RWPE2 (cell line): ENCODE results near the gene SMIM45.
A peak's percentile ranks its signal among the peaks of the same experiment; 100 is the strongest.

Experiments used
- ATAC-seq: fragments of 200-7000 bp; cut with Tn5 transposase; 3 replicates; pipeline ENCODE4 v1.9.1; 2021; ENCODE audit warnings: low read depth
- DNase-seq: peaks from one replicate; pipeline ENCODE4 v3.0.0-alpha.2; 2020; ENCODE audit warnings: low spot score
- H3K27ac ChIP-seq: fragments of 450-650 bp; 2 replicates; pipeline ENCODE4 v1.5.1; 2017; ENCODE audit warnings: mild to moderate bottlenecking; ENCODE audit not compliant: poor library complexity, severe bottlenecking
- H3K27me3 ChIP-seq: fragments of 250-450 bp; sonication (Bioruptor Pico); 2 replicates; pipeline ENCODE4 v1.5.1; 2021; ENCODE audit warnings: mild to moderate bottlenecking, moderate library complexity; ENCODE audit not compliant: insufficient read depth, poor library complexity, severe bottlenecking
- H3K36me3 ChIP-seq: fragments of 250-450 bp; sonication (Bioruptor Pico); 2 replicates; pipeline ENCODE4 v1.5.1; 2020; ENCODE audit warnings: low read depth, mild to moderate bottlenecking, moderate library complexity
- H3K4me1 ChIP-seq: fragments of 250-450 bp; sonication (Bioruptor Pico); 2 replicates; pipeline ENCODE4 v1.5.1; 2021; ENCODE audit warnings: mild to moderate bottlenecking, moderate library complexity; ENCODE audit not compliant: insufficient read depth, poor library complexity, severe bottlenecking
- H3K4me3 ChIP-seq: fragments of 250-450 bp; sonication (Bioruptor Pico); 2 replicates; pipeline ENCODE4 v1.5.1; 2021; ENCODE audit warnings: mild to moderate bottlenecking, moderate library complexity; ENCODE audit not compliant: severe bottlenecking
- H3K9me3 ChIP-seq: fragments of 250-450 bp; sonication (Bioruptor Pico); 2 replicates; pipeline ENCODE4 v1.5.1; 2021; ENCODE audit warnings: mild to moderate bottlenecking, moderate library complexity; ENCODE audit not compliant: severe bottlenecking
- TF ChIP-seq, protein P1 (sequence below): fragments of 450-650 bp; IDR thresholded peaks from one replicate; pipeline ENCODE4 v1.5.1; 2017; ENCODE audit warnings: mild to moderate bottlenecking, moderate library complexity; ENCODE audit not compliant: poor library complexity, severe bottlenecking

Gene SMIM45

GRCh38 chr22:41976961-41977566 lies 25.1 kb downstream of the SMIM45 start:
- Histone ChIP-seq H3K27me3 (peaks cover 27% of the 10 kb centered on the region), H3K9me3 (no peaks in the 10 kb centered on the region), H3K36me3 (no peaks in the 10 kb centered on the region), H3K27ac (no peak overlapping the region), H3K4me3 (peak overlapping the region; percentile 38), H3K4me1 (no peaks in the 10 kb centered on the region)
- TF ChIP-seq, protein P1, sequence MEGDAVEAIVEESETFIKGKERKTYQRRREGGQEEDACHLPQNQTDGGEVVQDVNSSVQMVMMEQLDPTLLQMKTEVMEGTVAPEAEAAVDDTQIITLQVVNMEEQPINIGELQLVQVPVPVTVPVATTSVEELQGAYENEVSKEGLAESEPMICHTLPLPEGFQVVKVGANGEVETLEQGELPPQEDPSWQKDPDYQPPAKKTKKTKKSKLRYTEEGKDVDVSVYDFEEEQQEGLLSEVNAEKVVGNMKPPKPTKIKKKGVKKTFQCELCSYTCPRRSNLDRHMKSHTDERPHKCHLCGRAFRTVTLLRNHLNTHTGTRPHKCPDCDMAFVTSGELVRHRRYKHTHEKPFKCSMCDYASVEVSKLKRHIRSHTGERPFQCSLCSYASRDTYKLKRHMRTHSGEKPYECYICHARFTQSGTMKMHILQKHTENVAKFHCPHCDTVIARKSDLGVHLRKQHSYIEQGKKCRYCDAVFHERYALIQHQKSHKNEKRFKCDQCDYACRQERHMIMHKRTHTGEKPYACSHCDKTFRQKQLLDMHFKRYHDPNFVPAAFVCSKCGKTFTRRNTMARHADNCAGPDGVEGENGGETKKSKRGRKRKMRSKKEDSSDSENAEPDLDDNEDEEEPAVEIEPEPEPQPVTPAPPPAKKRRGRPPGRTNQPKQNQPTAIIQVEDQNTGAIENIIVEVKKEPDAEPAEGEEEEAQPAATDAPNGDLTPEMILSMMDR = no peak
- ATAC-seq (no peak), DNase-seq (no peak)

GRCh38 chr22:41978732-41979131 lies 26.8 kb downstream of the SMIM45 start:
- Histone ChIP-seq H3K9me3 (no peaks in the 10 kb centered on the region), H3K36me3 (no peaks in the 10 kb centered on the region), H3K27ac (no peak overlapping the region), H3K27me3 (peaks cover 27% of the 10 kb centered on the region), H3K4me3 (no peak overlapping the region), H3K4me1 (no peaks in the 10 kb centered on the region)
- ATAC-seq (no peak), DNase-seq (no peak)
- TF ChIP-seq, protein P1 = no peak

- Histone ChIP-seq H3K4me3 (no peak overlapping the region), H3K36me3 (no peaks in the 10 kb centered on the region), H3K27me3 (peaks cover 27% of the 10 kb centered on the region), H3K27ac (no peak overlapping the region), H3K9me3 (no peaks in the 10 kb centered on the region), H3K4me1 (no peaks in the 10 kb centered on the region)
- ATAC-seq (no peak), DNase-seq (no peak)
- TF ChIP-seq, protein P1 = no peak
Measured at GRCh38 chr22:41979423-41980250, 27.7 kb downstream of the SMIM45 start.

GRCh38 chr22:41982865-41983264 lies 30.9 kb downstream of the SMIM45 start:
- TF ChIP-seq, protein P1 = no peak
- no peak overlapping the region for H3K4me3 ChIP-seq
- DNase-seq = no peak
- no peaks in the 10 kb centered on the region for H3K9me3 ChIP-seq
- no peaks in the 10 kb centered on the region for H3K4me1 ChIP-seq
- no peaks in the 10 kb centered on the region for H3K36me3 ChIP-seq
- ATAC-seq = no peak
- H3K27me3 ChIP-seq = peaks cover under 1% of the 10 kb centered on the region
- H3K27ac ChIP-seq = no peak overlapping the region
